SK-N-SH (cell line): ENCODE measurements around the gene SLC35A3.

ENCODE experiments used
- CTCF ChIP-seq: fragments of 200-600 bp; sonication (generic); IDR thresholded peaks from 2 replicates; pipeline ENCODE4 v1.6.1; 2017; ENCODE audit warnings: antibody characterized with exemption, mild to moderate bottlenecking, moderate library complexity
- SIN3A ChIP-seq: IDR thresholded peaks from 2 replicates; pipeline ENCODE4 v1.6.1; 2012; ENCODE audit warnings: low read depth, mild to moderate bottlenecking, low read length, moderate library complexity, borderline replicate concordance

- TF ChIP-seq CTCF = no peak
- no peak for TF ChIP-seq SIN3A
Observed at GRCh38 chr1:100051401-100051800, 81.6 kb downstream of the SLC35A3 start.
